Eye (tissue), 1 donor: ENCODE data around the gene MYBPHL.
"Not testable (repeated sequence)": the region's sequence is repeated elsewhere in the genome, so short reads cannot be mapped to it uniquely, and the experiment has no call there.

Source experiments
- DNase-seq: peaks from one replicate; pipeline ENCODE4 v3.0.0-alpha.2; 2015

Gene MYBPHL

DNA sequence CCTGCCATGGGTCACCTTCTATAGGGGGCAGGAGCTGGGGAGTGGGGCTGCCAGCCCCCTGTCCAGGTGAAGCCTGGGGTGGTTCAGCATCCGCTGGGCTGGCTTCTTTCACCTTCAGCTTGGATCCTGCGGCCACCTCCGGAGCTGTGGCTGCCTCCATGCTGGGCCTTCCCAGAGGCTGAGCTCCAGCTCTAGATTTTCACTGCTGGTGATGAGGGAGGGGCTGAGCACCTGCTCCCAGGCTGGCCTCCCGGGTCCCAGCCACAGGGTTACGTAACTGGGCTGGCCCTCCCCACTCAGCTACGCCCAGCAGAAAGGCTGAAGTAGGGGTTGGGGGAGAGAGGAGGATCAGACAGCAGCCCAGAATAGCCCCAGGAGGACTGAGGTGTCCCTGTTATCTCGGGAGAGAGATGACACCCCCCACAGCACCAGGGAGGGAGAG, at the start of gene MYBPHL:
Gene MYBPHL (minus strand): TSS at position 180 of the 442 bp plus-strand sequence. CDS start 20 bp downstream, at position 160.
- no peak for DNase-seq

DNA sequence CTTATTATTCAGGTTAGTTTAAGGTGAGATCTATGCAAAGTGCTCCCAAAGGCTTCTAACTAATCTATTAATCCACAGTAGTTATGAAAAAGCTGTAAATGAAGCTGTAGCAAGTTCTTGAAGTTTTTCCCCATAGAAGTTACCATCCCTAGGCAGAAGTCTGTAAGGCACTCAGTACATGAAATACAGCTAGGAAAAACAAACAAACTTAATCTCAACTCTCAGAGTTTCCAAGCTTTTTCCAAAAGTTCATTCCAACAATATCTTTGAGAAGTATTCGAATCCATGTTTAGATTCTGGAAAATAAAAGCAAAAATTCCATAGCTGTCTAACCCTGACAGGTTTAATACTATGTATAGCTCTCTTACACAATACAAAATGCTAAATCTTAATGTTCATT, 49.7 kb upstream of the MYBPHL start:
- no peak for DNase-seq

DNA sequence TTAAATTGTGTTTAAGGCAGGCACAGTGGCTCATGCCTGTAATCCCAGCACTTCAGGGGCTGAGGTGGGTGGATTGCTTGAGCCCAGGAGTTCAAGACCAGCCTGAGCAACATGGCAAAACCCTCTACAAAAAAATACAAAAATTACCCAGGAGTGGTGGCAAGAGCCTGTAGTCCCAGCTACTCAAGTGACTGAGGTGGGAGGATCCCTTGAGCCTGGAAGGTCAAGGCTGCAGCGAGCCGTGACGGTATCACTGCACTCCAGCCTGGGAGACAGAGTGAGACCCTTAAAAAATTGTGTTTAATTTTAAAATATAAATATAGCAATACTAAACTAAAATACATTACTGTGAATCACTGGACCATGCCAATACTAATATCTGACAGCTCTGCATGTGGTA, 48.1 kb upstream of the MYBPHL start:
- no peak for DNase-seq

DNA sequence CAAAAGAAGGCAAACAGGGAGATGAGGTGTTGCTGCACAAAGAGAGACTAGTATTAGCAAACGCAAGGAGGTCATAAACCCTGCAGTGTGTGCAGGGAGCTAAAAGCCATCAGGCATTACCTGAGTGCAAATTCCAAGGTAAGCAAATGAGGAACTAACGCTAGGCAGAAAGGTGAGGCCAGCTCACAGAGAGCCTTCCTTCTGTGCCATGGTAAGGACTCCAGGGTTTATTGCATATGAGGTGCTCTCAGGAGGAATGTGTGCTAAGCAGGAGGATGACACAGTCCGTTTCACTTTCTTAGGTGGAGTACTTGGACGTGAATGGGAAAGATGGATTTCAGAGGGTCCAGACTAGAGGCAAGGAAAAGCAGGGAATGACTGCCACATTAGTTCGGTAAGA, 44.6 kb upstream of the MYBPHL start:
- DNase-seq = no peak

- DNase-seq = no peak
Observed at GRCh38 chr1:109350655-109351054, 43.8 kb upstream of the MYBPHL start.

- no peak for DNase-seq
Observed at GRCh38 chr1:109350182-109350581, 43.4 kb upstream of the MYBPHL start.

GRCh38 chr1:109347511-109347910, 40.7 kb upstream of the MYBPHL start:
- no peak for DNase-seq

DNA sequence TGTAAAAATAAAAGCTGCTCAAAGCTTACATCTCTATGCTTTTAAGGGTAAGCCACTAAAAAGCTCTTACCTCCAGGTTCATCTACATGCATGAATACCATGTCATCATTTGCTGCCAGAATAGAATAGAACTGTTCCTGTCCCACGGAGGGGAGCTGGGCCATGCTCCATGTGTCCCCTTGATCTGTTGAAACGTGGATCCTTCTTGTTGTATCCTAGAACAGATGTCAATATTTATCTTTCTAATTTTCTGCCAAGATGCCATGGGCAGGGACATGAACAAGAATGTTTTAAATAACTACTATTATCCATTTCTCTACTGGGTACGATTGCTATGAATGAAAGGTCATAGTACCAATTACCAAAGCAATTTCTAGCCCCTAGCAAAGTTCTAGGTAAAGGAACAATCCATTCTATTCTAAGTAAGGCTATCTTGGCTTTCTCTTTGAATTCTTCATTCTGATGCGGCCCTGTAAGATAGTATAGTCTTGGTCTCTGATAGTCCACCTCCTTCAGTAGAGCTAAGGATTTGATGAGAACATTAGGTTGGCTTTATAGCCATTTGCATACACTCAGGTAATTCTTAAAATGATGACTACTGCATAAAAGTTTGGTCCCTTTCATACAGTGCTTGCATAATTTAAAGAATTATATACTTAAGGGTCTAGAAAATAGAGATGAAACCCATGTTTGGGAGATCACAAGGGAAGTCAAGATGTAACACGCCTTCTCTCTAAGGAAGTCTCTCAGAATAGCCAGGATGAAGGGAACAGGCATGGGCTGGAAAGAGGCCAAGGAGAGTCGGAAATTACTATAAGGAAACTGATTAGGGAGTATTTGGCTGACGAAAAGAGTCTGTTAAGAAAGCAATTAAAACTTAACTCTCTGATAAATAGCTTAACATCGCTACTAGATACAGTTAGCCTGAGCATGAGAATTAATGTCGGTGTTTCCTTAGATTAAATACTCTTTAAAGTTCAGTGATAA, 35.4 kb upstream of the MYBPHL start:
- DNase-seq = no peak

- no peak for DNase-seq
Observed at GRCh38 chr1:109338608-109339007, 31.8 kb upstream of the MYBPHL start.

GRCh38 chr1:109338091-109338490, 31.3 kb upstream of the MYBPHL start:
- DNase-seq = no peak

- no peak for DNase-seq
Observed at GRCh38 chr1:109335091-109335490, 28.3 kb upstream of the MYBPHL start.

- DNase-seq = peak; percentile 16
Observed at GRCh38 chr1:109331113-109331512, 24.3 kb upstream of the MYBPHL start.

GRCh38 chr1:109327285-109327684, 20.5 kb upstream of the MYBPHL start:
- no peak for DNase-seq

DNA sequence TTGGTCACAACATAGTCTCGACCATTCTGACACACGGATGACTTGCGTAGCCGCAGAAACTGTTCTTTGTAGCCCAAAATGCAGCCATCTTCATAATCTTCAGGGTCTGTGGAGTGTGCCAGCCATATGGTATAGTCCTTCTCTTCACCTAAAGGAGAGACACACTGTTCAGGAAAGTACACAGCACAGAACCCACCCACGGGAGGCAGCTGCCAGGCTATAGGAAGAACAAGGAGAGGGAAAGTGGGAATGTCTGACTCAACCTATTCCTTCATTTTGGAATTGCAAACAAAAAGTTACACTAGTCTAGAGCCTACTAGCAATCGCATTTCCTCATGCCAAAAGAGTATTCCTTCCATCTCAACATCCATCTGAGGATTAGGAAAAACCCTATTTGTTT, 16.2 kb upstream of the MYBPHL start:
- DNase-seq = no peak

DNA sequence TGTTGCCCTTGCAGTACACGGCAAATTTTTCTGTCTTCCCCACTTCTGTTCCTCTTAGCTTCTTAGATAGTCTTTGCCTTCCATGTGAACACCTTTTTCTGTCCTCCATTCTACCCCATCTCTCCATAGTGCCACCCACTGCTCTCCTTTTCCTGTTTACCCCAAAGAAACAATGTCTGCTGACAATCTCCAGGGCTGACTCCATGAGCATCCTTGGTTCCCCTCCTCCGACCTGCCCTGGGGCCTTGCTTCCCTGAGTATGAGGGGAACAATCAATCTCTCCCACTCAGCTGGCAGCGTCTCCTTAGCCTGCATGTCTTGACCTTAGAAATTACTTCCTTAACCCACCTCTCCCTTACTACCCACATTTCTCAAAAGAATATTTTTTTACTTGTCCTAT, 12.3 kb upstream of the MYBPHL start:
- DNase-seq = no peak

DNA sequence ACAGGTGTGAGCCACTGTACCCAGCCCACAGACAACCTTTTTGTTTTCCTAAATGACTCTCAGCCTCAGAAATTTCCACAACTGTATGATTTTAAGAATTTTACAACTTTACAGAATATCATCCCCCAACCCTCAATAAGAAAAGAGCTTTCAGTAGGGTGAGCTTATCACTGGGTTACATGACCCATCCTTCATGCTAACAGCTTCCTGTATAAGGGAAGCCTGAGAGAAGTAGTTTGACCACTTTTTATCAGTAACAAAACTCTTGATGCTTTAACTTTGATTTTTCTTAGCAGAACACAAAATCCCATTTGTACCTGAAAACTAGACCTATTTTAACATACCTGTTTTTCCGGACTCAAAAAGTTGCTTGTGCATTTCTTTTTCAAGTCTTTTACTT, 9.7 kb upstream of the MYBPHL start:
- no peak for DNase-seq

DNA sequence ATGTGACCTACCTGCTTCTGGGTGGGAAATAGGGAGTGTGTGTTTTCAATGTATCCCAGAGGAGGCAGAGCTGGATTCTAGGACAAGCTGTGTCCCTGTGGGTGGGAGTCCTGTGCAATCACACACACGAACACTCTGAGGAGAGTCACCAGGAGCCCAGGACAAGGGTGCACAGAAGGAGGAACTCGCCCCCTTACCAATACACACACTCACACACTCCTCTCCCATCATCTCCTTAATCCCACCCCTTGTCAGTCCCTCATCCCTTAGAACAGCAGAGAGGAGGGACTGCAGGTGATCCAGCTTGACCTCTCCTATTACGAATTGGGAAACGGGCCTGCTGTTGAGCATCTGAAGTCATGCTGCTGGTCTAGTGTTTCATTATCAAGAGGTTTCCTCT, 8.5 kb upstream of the MYBPHL start:
- DNase-seq = no peak

DNA sequence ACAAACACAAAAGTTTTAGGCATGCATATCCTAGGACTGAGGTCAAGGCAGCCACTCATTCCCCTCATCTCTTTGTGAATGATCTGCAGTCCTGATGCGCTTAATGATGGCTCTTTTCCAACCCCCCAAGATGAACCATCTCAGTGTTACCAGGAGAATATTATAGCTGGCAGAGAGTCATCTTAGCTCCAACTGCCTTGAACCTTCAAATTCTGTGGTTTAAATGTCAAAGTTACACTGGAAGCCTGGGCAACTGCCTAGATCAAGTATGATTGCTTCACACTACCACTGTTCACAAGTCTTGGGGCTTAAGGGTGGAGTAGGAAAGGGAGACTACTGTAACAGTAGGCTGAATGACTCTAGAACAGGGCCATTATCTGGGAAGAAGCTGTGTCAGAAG, 8.0 kb upstream of the MYBPHL start:
- no peak for DNase-seq

GRCh38 chr1:109312978-109313775, 6.4 kb upstream of the MYBPHL start:
- DNase-seq = no peak

DNA sequence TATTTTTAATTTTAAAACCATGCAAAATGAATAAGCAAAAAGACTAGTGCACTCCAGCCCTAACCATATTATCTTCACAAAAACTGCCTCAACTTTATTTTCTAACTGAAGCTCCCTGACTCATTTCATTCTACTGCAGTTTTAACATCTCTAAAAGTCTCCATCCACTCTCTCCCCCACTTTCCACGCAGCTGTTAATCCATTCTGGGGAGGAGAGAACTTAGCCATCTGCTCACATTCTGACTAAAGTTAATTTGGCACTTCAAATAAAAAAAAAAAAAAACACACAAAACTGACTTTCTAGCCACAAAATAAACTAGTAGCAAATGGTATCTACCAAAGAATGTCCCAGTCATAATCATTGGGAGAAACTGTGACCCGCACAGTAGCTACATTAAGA, 5.4 kb upstream of the MYBPHL start:
- DNase-seq = no peak

- no peak for DNase-seq
Observed at GRCh38 chr1:109309347-109309746, 2.5 kb upstream of the MYBPHL start.

DNA sequence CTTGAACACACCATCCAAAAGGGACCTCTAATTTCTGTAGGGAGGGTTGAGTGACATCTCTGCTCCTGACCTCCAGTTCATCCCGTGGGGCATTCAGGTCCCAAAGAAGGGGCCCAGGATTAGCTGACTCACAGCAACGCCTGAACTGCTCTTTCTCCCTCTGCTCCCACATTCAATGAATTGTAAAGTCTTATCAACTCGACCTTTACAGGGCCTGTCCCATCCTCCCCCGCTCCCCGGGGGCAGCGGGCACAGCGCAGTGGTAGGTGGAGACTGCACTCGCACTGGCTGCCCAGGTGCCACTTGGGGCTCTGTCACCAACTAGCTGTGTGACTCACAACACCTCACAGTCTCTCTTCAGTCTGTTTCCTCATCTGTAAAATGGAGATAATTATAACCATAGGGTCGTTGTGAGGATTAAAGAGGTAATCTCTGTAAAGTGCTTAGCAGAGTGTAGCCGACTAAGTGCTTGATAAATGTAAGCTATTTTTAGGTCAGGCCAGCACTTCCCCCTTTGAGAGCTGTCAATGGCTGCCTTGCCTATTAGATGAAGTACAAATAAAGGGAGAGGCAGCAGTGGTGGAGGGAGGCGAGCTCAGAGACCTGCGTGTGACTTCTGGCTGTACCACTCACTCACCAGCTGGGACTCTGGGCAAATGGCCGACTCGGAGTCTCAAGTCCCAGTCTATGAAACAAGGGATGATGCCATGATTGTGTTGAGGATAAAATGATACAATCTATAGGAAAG, 637 bp upstream of the MYBPHL start:
- DNase-seq = peak; percentile 27

GRCh38 chr1:109305991-109306390, 820 bp downstream of the MYBPHL start:
- DNase-seq = not testable (repeated sequence)
